SK-N-MC (cell line): ENCODE measurements around the gene VPS4B.

ENCODE experiments used
- DNase-seq: peaks from one replicate; pipeline ENCODE4 v3.0.0-alpha.2; 2011; ENCODE audit warnings: low read depth, low spot score
- H3K27ac ChIP-seq: fragments of 200-600 bp; sonication (generic); 2 replicates; pipeline ENCODE4 v1.5.1; 2016; ENCODE audit warnings: mixed run types
- H3K36me3 ChIP-seq: fragments of 200-600 bp; sonication (generic); 2 replicates; pipeline ENCODE4 v1.6.1; 2017; ENCODE audit warnings: antibody characterized with exemption, low read length, mixed read lengths; ENCODE audit not compliant: insufficient read depth
- H3K4me3 ChIP-seq: fragments of 200-600 bp; sonication (generic); 2 replicates; pipeline ENCODE4 v1.5.1; 2016
- H3K9ac ChIP-seq: fragments of 200-600 bp; sonication (generic); 2 replicates; pipeline ENCODE4 v1.8.0; 2017; ENCODE audit warnings: mixed run types, mixed read lengths; ENCODE audit not compliant: insufficient read length
- H3K9me3 ChIP-seq: fragments of 200-600 bp; sonication (generic); 2 replicates; pipeline ENCODE4 v1.6.1; 2017; ENCODE audit warnings: low read depth, mild to moderate bottlenecking, antibody characterized with exemption, low read length, moderate library complexity, mixed read lengths
- EZH2 ChIP-seq: fragments of 200-600 bp; sonication (generic); IDR thresholded peaks from one replicate; pipeline ENCODE4 v1.6.1; 2017; ENCODE audit warnings: antibody characterized with exemption
- FOXP2 ChIP-seq: optimal IDR thresholded peaks from 2 replicates; pipeline ENCODE3; 2011; ENCODE audit warnings: mild to moderate bottlenecking, moderate library complexity; ENCODE audit not compliant: insufficient read depth; ENCODE audit errors: extremely low read length, control extremely low read depth
- POLR2AphosphoS5 ChIP-seq: IDR thresholded peaks from 2 replicates; pipeline ENCODE4 v1.6.1; 2012; ENCODE audit warnings: mild to moderate bottlenecking, low read depth, low read length, borderline replicate concordance

Gene VPS4B

GRCh38 chr18:63412953-63413352, 9.3 kb downstream of the VPS4B start:
- no peaks in the 10 kb centered on the region for H3K9me3 ChIP-seq
- H3K9ac ChIP-seq: no peak overlapping the region
- TF ChIP-seq POLR2AphosphoS5 (no peak), FOXP2 (no peak), EZH2 (no peak)
- peaks cover 73% of the 10 kb centered on the region for H3K36me3 ChIP-seq
- DNase-seq: no peak
- no peak overlapping the region for H3K27ac ChIP-seq
- H3K4me3 ChIP-seq: no peak overlapping the region

GRCh38 chr18:63410792-63411191, 11.5 kb downstream of the VPS4B start:
- no peak overlapping the region for H3K9ac ChIP-seq
- H3K36me3 ChIP-seq: peaks cover 70% of the 10 kb centered on the region
- peak overlapping the region; percentile 31; the same call in 1 of the 2 replicates for H3K27ac ChIP-seq
- no peak overlapping the region for H3K4me3 ChIP-seq
- no peaks in the 10 kb centered on the region for H3K9me3 ChIP-seq
- DNase-seq: no peak
- TF ChIP-seq EZH2 (no peak), FOXP2 (no peak), POLR2AphosphoS5 (no peak)

- DNase-seq: no peak
- H3K9me3 ChIP-seq: no peaks in the 10 kb centered on the region
- H3K9ac ChIP-seq: no peak overlapping the region
- TF ChIP-seq POLR2AphosphoS5 (no peak), FOXP2 (no peak), EZH2 (no peak)
- H3K4me3 ChIP-seq: no peak overlapping the region
- H3K27ac ChIP-seq: no peak overlapping the region
- H3K36me3 ChIP-seq: peaks cover 73% of the 10 kb centered on the region
These were observed 13.0 kb downstream of the VPS4B start for GRCh38 chr18:63409301-63409700.

GRCh38 chr18:63407734-63408133, 14.5 kb downstream of the VPS4B start:
- Histone ChIP-seq H3K9me3 (no peaks in the 10 kb centered on the region), H3K27ac (no peak overlapping the region), H3K9ac (no peak overlapping the region), H3K4me3 (no peak overlapping the region), H3K36me3 (peaks cover 83% of the 10 kb centered on the region)
- DNase-seq: no peak
- TF ChIP-seq FOXP2 (no peak), EZH2 (no peak), POLR2AphosphoS5 (no peak)

- Histone ChIP-seq H3K27ac (no peak overlapping the region), H3K36me3 (peaks cover 85% of the 10 kb centered on the region), H3K9me3 (no peaks in the 10 kb centered on the region), H3K4me3 (no peak overlapping the region), H3K9ac (no peak overlapping the region)
- no peak for DNase-seq
- TF ChIP-seq EZH2 (no peak), FOXP2 (no peak)
These were observed 16.3 kb downstream of the VPS4B start for GRCh38 chr18:63405986-63406385.

- no peaks in the 10 kb centered on the region for H3K9me3 ChIP-seq
- no peak overlapping the region for H3K27ac ChIP-seq
- H3K36me3 ChIP-seq: peaks cover 78% of the 10 kb centered on the region
- no peak overlapping the region for H3K4me3 ChIP-seq
- no peak overlapping the region for H3K9ac ChIP-seq
- no peak for DNase-seq
- TF ChIP-seq EZH2 (no peak), POLR2AphosphoS5 (no peak), FOXP2 (no peak)
These were observed 19.8 kb downstream of the VPS4B start for GRCh38 chr18:63402246-63403162.

GRCh38 chr18:63399300-63399699, 23.0 kb downstream of the VPS4B start:
- TF ChIP-seq FOXP2: no peak
- TF ChIP-seq EZH2: no peak
- TF ChIP-seq POLR2AphosphoS5: no peak
- Histone ChIP-seq H3K9me3 (no peaks in the 10 kb centered on the region), H3K9ac (no peak overlapping the region), H3K36me3 (peaks cover 83% of the 10 kb centered on the region), H3K27ac (no peak overlapping the region), H3K4me3 (no peak overlapping the region)
- no peak for DNase-seq

- Histone ChIP-seq H3K9ac (no peak overlapping the region), H3K4me3 (no peak overlapping the region), H3K9me3 (no peaks in the 10 kb centered on the region), H3K36me3 (peaks cover 64% of the 10 kb centered on the region), H3K27ac (no peak overlapping the region)
- no peak for DNase-seq
- TF ChIP-seq FOXP2: no peak
- no peak for TF ChIP-seq POLR2AphosphoS5
- no peak for TF ChIP-seq EZH2
These were observed 24.9 kb downstream of the VPS4B start for GRCh38 chr18:63397349-63397748.
